H1 (cell line): ENCODE data around the gene TSNAXIP1.

Source experiments
- EZH2 ChIP-seq: fragments of 200-600 bp; sonication (generic); IDR thresholded peaks from 2 replicates; pipeline ENCODE4 v1.7.1; 2012; ENCODE audit warnings: low read depth, mild to moderate bottlenecking, moderate library complexity, low read length, inconsistent platforms; ENCODE audit not compliant: severe bottlenecking
- HDAC2 ChIP-seq, 2 experiments: fragments of 300-600 bp in 1 of 2; sonication (generic) in 1 of 2; IDR thresholded peaks; 2 replicates each; pipeline ENCODE4 v1.6.1; 2011 to 2012; ENCODE audit warnings: low read depth in 2 of 2, low read length in 2 of 2, mild to moderate bottlenecking in 2 of 2, moderate library complexity in 2 of 2, borderline replicate concordance in 1 of 2, inconsistent platforms in 1 of 2
- JUND ChIP-seq: IDR thresholded peaks from 2 replicates; pipeline ENCODE4 v1.6.1; 2011; ENCODE audit warnings: mild to moderate bottlenecking, improper control_type of control experiment, low read length
- YY1 ChIP-seq: IDR thresholded peaks from 2 replicates; pipeline ENCODE4 v1.6.1; 2011; ENCODE audit warnings: low read depth, mild to moderate bottlenecking, low read length
- TF ChIP-seq, protein P1 (sequence below): IDR thresholded peaks from 2 replicates; pipeline ENCODE4 v1.6.1; 2012; ENCODE audit warnings: inconsistent platforms
- TF ChIP-seq, protein P2 (sequence below), 3 experiments: IDR thresholded peaks; 1 replicate in 2 of 3; 2 replicates in 1 of 3; pipeline versions ENCODE4 v1.5.1 to v1.6.1; 2011; ENCODE audit warnings: low read length in 3 of 3, mild to moderate bottlenecking in 3 of 3, inconsistent platforms in 2 of 3, low read depth in 1 of 3, moderate library complexity in 1 of 3; ENCODE audit not compliant: insufficient read depth in 1 of 3; ENCODE audit errors: control extremely low read depth in 1 of 3

DNA sequence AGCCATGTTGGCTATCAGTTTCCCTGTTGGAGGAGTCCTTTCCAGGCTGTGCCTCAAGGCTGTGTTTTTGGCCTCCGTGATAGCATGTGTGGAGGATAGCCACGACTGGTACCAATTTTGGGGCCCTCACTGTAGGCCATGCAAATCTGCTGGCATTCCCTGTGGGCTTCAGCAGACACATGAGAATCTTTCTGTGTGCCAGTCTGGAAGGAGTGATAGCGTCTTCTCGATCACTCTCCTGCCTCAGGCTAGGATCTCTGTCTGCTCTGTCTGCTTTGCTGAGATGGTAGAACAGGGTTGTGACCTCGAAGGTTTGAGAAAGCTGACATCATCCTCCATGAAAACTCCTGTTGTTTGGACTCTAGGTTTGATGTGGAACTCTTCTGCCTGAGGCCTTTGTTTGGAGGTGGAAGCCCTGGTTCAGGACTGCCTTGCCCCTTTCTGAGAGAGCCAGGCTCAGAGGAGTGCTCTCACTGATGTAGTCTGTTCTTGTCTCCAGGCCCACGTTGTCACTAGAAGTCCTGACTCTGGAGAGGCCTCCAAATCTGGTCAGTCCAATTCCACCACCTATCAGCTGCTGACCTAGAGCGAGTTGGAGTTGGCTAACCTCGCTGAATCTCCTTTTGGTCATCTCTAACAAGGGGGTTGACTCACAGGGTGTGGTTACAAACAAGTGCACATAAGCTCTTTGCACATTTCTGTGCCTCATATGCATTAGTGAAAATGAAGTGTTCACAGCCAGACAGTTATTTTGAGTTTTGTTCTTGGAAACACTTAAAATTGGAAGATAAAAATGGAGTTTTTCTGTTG is 54.1 kb downstream of the TSNAXIP1 start:
- TF ChIP-seq, protein P1, sequence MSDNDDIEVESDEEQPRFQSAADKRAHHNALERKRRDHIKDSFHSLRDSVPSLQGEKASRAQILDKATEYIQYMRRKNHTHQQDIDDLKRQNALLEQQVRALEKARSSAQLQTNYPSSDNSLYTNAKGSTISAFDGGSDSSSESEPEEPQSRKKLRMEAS: no peak
- TF ChIP-seq, protein P2, sequence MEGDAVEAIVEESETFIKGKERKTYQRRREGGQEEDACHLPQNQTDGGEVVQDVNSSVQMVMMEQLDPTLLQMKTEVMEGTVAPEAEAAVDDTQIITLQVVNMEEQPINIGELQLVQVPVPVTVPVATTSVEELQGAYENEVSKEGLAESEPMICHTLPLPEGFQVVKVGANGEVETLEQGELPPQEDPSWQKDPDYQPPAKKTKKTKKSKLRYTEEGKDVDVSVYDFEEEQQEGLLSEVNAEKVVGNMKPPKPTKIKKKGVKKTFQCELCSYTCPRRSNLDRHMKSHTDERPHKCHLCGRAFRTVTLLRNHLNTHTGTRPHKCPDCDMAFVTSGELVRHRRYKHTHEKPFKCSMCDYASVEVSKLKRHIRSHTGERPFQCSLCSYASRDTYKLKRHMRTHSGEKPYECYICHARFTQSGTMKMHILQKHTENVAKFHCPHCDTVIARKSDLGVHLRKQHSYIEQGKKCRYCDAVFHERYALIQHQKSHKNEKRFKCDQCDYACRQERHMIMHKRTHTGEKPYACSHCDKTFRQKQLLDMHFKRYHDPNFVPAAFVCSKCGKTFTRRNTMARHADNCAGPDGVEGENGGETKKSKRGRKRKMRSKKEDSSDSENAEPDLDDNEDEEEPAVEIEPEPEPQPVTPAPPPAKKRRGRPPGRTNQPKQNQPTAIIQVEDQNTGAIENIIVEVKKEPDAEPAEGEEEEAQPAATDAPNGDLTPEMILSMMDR (IDR thresholded peaks at IDR 0.05; ENCODE audit: control extremely low read depth in 1 of 3, insufficient read depth in 1 of 3, low read depth in 1 of 3, low read length in 3 of 3): no peak
- TF ChIP-seq HDAC2 (IDR thresholded peaks at IDR 0.05; ENCODE audit: borderline replicate concordance in 1 of 2, low read depth in 2 of 2, low read length in 2 of 2): no peak
- TF ChIP-seq JUND: no peak
- TF ChIP-seq YY1: no peak
- no peak for TF ChIP-seq EZH2
